Adipocyte (in vitro differentiated cells): ENCODE measurements around the gene RGS6.

Experiments
- DNase-seq: peaks from one replicate; pipeline ENCODE4 v3.0.0-alpha.2; 2015; ENCODE audit warnings: low read depth
- H3K27me3 ChIP-seq: replicated peaks from 2 replicates; pipeline ENCODE4 v1.7.0; 2013; ENCODE audit warnings: mild to moderate bottlenecking, low read length, moderate library complexity; ENCODE audit not compliant: control insufficient read depth, insufficient read depth
- H3K36me3 ChIP-seq: 2 replicates; pipeline ENCODE4 v1.7.0; 2013; ENCODE audit warnings: low read length, mild to moderate bottlenecking, moderate library complexity; ENCODE audit not compliant: control insufficient read depth, insufficient read depth, severe bottlenecking
- H3K4me1 ChIP-seq: 2 replicates; pipeline ENCODE4 v1.7.0; 2013; ENCODE audit warnings: mild to moderate bottlenecking, low read length, moderate library complexity; ENCODE audit not compliant: control insufficient read depth, insufficient read depth
- H3K4me3 ChIP-seq: 2 replicates; pipeline ENCODE4 v1.7.0; 2013; ENCODE audit warnings: mild to moderate bottlenecking, low read length, moderate library complexity
- H3K9ac ChIP-seq: 2 replicates; pipeline ENCODE4 v1.7.0; 2013; ENCODE audit warnings: mild to moderate bottlenecking, low read length, moderate library complexity
- H3K9me3 ChIP-seq: 2 replicates; pipeline ENCODE4 v1.7.0; 2013; ENCODE audit warnings: mild to moderate bottlenecking, low read length, moderate library complexity; ENCODE audit not compliant: control insufficient read depth

RGS6 gene

DNA sequence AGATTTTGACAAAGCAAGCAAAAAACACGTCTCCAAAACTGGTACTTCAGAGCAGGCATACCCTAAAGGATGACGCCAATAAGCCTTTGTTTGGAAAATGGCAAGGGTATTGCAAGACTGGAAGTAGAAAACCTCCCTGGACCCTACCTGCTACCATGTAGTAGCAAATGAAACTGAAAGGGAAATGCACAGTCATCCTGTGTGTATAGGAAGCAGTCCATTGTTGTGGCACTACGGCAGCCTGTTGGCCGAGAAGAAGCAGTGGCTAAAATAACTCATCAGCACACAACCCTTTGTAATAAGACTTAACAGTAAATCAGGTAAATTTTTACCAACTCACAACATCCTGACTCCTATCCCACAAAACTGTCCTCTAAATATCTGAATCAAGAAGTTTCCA is 386.4 kb downstream of the RGS6 start:
- Histone ChIP-seq H3K4me1 (no peaks in the 10 kb centered on the region), H3K9ac (no peak overlapping the region), H3K27me3 (no peaks in the 10 kb centered on the region), H3K9me3 (no peaks in the 10 kb centered on the region), H3K36me3 (no peaks in the 10 kb centered on the region), H3K4me3 (no peak overlapping the region)
- no peak for DNase-seq

DNA sequence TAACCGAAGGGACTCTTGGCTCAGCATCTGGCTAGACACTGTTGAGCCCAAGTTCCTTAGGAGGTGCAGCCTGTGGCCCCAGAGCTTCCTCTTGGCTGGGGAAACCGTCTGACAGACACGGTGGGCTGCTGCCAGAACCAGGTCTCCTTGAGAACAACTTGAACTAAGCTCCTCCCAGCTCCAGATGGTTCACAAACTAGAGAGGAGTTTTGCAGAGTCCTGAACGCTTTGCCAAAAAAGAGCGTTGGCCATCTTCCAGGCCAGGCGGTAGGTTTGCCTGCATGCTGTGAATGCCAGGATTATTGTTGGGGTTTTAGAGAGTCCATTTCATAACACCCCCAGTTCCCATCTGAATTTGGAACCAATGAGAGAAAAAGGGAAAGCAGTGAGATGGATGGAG is 399.8 kb downstream of the RGS6 start:
- no peak overlapping the region for H3K9ac ChIP-seq
- no peaks in the 10 kb centered on the region for H3K4me1 ChIP-seq
- H3K4me3 ChIP-seq = no peak overlapping the region
- H3K9me3 ChIP-seq = no peaks in the 10 kb centered on the region
- no peak for DNase-seq
- no peaks in the 10 kb centered on the region for H3K36me3 ChIP-seq
- peaks cover 2% of the 10 kb centered on the region for H3K27me3 ChIP-seq

DNA sequence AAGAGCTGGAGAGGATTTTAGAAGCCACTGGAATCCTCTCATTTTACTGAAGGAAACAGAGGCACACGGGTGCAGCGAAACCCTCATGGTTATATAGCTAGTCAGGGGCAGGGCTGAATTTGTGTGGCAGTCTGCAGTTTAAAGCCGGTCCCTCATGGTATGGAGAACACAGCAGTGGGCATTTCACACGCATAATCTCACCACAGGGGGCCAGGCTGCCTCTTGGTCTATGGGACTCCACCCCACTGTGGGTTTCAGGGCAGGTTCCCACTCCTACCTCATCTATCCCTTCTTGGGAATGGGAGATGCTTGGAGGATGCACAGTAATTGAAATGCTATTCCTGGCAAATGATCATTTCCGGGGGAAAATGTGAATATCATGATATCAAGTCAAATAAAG is 400.6 kb downstream of the RGS6 start:
- Histone ChIP-seq H3K36me3 (no peaks in the 10 kb centered on the region), H3K4me3 (no peak overlapping the region), H3K9me3 (no peaks in the 10 kb centered on the region), H3K9ac (no peak overlapping the region), H3K27me3 (peaks cover 2% of the 10 kb centered on the region), H3K4me1 (no peaks in the 10 kb centered on the region)
- DNase-seq = no peak

DNA sequence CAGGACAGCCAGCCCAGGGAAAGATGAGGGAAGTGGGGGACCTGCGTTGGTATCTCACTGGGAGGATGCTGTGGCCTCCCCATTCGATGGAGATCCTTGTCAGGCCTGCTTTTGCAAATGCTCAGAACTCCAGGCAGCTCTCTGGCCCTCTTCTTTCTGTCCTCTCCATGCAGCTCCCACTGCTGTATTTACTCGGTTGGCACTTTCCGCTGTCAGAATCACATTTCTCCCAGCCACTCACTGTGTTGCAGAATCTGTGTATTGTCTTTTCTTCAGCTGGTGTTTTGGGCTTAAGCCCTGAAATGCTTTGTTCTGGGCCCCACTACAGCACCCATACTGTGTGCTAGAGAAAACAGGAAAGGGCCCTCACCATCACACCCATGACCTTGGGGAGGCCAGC is 401.1 kb downstream of the RGS6 start:
- Histone ChIP-seq H3K27me3 (peaks cover 2% of the 10 kb centered on the region), H3K4me1 (no peaks in the 10 kb centered on the region), H3K36me3 (no peaks in the 10 kb centered on the region), H3K9me3 (no peaks in the 10 kb centered on the region), H3K4me3 (no peak overlapping the region), H3K9ac (no peak overlapping the region)
- no peak for DNase-seq

DNA sequence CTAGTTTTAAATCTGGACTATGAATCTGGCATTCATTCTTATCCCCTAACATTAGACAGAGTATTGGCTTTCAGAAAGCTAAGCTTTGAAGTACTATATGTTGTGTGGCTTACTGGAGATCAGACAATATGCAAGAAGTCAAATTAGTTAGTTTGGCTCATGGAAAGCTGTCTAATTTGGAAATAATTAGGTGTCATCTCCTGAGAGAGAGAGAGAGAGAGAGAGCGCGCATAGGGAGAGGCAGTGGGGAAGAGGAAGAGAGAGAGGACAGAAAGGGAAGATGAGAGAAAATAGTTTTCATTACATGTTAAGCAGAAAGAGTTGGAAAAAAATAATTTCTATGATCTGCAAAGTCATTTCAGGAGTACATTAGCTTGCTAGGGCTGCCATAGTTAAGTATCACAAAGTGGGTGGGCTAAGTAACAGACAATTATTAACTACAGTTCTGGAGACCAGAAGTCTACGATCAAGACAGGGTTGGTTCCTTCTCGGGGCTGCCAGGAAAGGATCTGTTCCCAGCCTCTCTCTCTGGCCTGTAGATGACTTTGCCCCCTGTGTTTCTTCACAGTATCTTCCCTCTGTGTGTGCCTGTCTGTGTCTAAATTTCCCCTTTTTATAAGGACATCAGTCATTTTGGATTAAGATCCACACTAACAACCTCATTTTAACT is 404.2 kb downstream of the RGS6 start:
- no peaks in the 10 kb centered on the region for H3K36me3 ChIP-seq
- no peak overlapping the region for H3K4me3 ChIP-seq
- H3K9me3 ChIP-seq = no peaks in the 10 kb centered on the region
- no peaks in the 10 kb centered on the region for H3K4me1 ChIP-seq
- peaks cover 2% of the 10 kb centered on the region for H3K27me3 ChIP-seq
- DNase-seq = no peak
- H3K9ac ChIP-seq = no peak overlapping the region

DNA sequence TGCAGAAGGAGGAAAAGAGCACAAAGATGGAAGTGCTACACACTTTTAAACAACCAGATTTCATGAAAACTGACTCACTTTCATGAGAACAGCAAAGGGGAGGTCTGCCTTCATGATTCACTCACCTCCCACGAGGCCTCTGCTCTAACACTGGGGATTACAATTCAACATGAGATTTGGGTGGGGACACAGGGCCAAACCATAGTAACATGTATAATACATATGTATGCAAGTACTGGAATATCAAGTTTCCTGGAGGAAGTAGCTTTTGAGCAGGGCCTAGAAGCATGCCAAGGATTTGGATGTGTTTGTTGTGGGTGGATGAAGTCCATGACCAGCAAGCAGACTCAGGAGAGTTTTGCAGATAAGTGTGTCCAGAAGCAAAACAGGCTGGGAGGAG is 409.0 kb downstream of the RGS6 start:
- no peak overlapping the region for H3K9ac ChIP-seq
- no peaks in the 10 kb centered on the region for H3K27me3 ChIP-seq
- no peaks in the 10 kb centered on the region for H3K36me3 ChIP-seq
- H3K4me1 ChIP-seq = no peaks in the 10 kb centered on the region
- H3K4me3 ChIP-seq = no peak overlapping the region
- H3K9me3 ChIP-seq = no peaks in the 10 kb centered on the region
- DNase-seq = no peak

DNA sequence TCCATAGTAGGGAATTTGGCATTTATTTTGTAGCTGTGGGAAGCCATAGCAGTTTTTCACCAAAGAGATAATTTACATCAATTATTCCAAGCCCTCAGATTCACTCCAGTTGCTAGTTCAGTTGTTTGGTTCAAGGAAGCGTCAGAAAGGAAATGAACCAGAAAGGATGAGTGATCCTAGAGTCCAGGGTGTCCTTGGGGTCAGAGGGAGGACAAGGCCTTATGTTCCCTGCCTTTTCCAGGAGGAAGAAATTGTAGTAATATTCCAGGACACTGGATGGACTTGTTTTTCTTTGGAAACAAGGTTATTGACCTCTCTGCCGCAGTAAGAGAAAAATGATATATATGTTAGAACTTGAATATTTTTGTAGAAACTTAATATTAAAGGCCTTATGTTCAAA is 409.5 kb downstream of the RGS6 start:
- Histone ChIP-seq H3K36me3 (no peaks in the 10 kb centered on the region), H3K4me1 (no peaks in the 10 kb centered on the region), H3K27me3 (no peaks in the 10 kb centered on the region), H3K9me3 (no peaks in the 10 kb centered on the region), H3K9ac (no peak overlapping the region), H3K4me3 (no peak overlapping the region)
- DNase-seq = no peak

DNA sequence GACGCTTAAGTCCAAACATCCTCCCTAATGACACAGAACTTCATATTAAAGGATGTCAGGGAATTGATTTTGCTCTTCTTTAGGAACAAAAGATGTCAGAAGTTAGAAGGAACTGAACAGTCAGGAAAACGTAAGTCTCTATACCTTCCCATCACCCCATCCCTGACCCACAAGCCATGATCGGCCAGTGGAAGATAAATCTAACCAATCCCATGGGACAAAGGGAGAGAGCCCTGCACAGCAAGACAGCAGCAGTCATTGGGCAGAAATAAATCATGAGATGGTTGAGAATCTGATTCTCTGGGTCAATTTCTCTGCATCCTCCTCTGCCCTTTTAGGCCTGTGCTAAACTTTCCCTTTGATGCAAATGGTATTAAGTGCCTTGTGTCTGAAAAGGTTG is 414.9 kb downstream of the RGS6 start:
- Histone ChIP-seq H3K36me3 (no peaks in the 10 kb centered on the region), H3K4me3 (no peak overlapping the region), H3K9ac (no peak overlapping the region), H3K4me1 (no peaks in the 10 kb centered on the region), H3K9me3 (no peaks in the 10 kb centered on the region), H3K27me3 (no peaks in the 10 kb centered on the region)
- DNase-seq = no peak

DNA sequence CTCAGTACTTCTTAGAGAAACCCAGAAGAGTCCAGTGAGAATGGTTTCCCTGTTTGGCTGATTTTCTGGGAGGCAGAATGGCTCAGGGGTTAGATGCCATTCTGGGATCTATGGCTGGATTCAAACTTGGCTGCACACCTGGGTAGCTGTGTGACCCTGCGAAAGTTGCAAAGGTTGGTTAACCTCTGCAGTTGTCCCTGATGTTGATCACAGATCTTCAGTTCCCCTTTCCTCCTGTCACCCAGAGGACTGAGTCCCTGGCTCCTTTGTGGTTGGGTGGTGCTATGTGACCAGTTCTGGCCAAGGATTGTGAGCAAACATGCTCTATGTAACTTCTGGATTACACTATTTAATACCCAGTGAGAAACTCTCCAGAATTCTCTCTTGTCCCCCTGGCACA is 418.0 kb downstream of the RGS6 start:
- H3K9me3 ChIP-seq = no peaks in the 10 kb centered on the region
- no peak for DNase-seq
- H3K4me3 ChIP-seq = no peak overlapping the region
- no peaks in the 10 kb centered on the region for H3K27me3 ChIP-seq
- H3K9ac ChIP-seq = no peak overlapping the region
- H3K4me1 ChIP-seq = no peaks in the 10 kb centered on the region
- no peaks in the 10 kb centered on the region for H3K36me3 ChIP-seq

DNA sequence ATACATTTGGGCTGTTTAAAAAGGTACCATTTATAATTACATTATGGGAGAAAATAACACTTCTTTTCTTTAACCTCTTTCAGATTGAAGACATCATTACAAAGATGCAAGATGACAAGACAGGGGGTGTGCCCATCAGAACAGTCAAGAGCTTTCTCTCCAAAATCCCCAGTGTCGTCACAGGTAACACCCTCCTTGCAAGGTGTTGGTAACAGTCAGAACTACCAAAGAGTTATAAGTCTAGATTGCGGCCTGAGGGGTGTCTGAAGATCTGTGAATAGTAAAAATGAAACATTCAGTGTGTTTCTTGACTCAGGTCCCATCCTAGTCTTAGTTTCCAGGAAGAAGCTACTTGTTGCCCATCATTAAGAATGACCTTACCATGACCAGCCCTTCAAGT is 419.8 kb downstream of the RGS6 start:
- DNase-seq = no peak
- Histone ChIP-seq H3K4me3 (no peak overlapping the region), H3K9ac (no peak overlapping the region), H3K36me3 (no peaks in the 10 kb centered on the region), H3K27me3 (no peaks in the 10 kb centered on the region), H3K9me3 (no peaks in the 10 kb centered on the region), H3K4me1 (no peaks in the 10 kb centered on the region)

DNA sequence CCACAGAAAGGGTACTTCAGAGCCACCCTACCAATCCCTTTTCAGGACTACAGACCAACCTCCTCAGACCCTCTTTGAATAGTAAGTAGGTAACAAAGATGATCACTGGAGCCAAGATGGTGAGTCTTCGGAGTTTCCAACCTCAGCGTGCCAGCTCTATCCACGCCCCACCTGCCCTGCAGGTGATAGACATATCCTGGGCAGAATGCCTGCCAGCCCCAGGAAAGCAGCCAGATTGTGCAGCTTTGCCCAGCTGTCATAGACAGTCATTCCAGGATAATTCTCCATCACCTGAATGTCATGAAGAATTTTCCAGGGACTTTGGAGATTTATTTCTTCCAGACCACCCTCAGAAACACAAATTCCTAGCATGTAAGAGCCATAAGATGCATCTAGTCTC is 434.4 kb downstream of the RGS6 start:
- H3K4me3 ChIP-seq = no peak overlapping the region

DNA sequence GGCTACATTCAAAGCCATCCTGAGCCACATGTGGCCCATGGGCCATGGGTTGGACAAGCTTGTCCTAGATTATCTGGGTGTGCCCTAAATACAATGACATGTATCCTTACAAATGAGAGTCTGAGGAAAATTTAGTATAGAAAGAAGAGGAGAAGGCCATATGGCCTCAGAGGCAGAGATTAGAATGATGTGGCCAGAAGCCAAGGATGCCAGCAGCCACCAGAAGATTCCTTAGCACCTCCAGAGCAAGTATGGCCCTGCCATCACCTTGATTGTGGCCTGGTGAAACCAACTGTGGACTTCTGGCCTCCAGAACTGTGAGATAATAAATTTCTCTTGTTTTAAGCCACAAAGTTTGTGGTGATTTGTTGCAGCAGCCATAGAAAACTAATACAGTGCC is 436.9 kb downstream of the RGS6 start:
- H3K27me3 ChIP-seq = no peaks in the 10 kb centered on the region
- no peaks in the 10 kb centered on the region for H3K36me3 ChIP-seq
- no peak overlapping the region for H3K4me3 ChIP-seq
- no peak overlapping the region for H3K9ac ChIP-seq
- no peaks in the 10 kb centered on the region for H3K9me3 ChIP-seq
- no peaks in the 10 kb centered on the region for H3K4me1 ChIP-seq
- DNase-seq = no peak

More for the DNA sequence above, 434.4 kb downstream of the RGS6 start:
- H3K36me3 ChIP-seq = no peaks in the 10 kb centered on the region
- H3K9me3 ChIP-seq = no peaks in the 10 kb centered on the region
- DNase-seq = no peak
- no peaks in the 10 kb centered on the region for H3K27me3 ChIP-seq
- no peaks in the 10 kb centered on the region for H3K4me1 ChIP-seq
- H3K9ac ChIP-seq = no peak overlapping the region
